ENCODE measurements around the gene MEFV.
"Not testable (repeated sequence)": the region's sequence is repeated elsewhere in the genome, so short reads cannot be mapped to it uniquely, and the experiment has no call there.

The MEFV gene, protein sequence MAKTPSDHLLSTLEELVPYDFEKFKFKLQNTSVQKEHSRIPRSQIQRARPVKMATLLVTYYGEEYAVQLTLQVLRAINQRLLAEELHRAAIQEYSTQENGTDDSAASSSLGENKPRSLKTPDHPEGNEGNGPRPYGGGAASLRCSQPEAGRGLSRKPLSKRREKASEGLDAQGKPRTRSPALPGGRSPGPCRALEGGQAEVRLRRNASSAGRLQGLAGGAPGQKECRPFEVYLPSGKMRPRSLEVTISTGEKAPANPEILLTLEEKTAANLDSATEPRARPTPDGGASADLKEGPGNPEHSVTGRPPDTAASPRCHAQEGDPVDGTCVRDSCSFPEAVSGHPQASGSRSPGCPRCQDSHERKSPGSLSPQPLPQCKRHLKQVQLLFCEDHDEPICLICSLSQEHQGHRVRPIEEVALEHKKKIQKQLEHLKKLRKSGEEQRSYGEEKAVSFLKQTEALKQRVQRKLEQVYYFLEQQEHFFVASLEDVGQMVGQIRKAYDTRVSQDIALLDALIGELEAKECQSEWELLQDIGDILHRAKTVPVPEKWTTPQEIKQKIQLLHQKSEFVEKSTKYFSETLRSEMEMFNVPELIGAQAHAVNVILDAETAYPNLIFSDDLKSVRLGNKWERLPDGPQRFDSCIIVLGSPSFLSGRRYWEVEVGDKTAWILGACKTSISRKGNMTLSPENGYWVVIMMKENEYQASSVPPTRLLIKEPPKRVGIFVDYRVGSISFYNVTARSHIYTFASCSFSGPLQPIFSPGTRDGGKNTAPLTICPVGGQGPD

DNA sequence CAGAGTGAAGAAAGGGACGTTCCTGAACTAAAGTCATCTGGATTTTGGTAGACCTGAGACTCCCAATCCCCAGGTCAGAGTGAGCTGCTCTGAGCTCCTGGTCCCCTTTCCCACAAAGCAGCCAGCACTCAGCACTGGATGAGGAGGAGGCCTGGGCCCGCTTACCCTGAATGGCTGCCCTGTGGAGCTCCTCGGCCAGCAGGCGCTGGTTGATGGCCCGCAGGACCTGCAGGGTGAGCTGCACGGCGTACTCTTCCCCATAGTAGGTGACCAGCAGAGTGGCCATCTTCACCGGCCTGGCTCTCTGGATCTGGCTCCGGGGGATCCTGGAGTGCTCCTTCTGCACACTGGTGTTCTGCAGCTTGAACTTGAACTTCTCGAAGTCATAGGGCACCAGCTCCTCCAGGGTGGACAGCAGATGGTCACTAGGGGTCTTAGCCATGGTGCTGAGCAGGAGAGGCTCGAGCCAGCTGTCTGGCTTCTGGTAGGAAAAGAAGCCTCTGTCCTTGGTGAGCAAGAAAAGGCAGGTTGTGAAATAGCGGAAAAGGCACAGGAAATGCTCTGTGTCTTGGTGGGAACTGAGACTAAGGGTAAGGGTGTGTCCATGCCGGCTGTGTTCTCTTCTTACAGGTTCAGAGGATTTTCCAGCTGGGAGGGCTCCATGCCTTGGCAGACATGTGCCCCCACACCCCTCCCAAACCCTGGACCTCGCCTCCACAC, at the start of gene MEFV:
MEFV (minus strand) TSS at position 488 of the 720 bp plus-strand sequence; CDS start at position 442, 46 bp downstream.
- DNase-seq (ENCODE audit: low read depth): no peak

- no peak for DNase-seq (ENCODE audit: low read depth)
These were observed 49.6 kb upstream of the MEFV start for GRCh38 chr16:3306078-3306477.

DNA sequence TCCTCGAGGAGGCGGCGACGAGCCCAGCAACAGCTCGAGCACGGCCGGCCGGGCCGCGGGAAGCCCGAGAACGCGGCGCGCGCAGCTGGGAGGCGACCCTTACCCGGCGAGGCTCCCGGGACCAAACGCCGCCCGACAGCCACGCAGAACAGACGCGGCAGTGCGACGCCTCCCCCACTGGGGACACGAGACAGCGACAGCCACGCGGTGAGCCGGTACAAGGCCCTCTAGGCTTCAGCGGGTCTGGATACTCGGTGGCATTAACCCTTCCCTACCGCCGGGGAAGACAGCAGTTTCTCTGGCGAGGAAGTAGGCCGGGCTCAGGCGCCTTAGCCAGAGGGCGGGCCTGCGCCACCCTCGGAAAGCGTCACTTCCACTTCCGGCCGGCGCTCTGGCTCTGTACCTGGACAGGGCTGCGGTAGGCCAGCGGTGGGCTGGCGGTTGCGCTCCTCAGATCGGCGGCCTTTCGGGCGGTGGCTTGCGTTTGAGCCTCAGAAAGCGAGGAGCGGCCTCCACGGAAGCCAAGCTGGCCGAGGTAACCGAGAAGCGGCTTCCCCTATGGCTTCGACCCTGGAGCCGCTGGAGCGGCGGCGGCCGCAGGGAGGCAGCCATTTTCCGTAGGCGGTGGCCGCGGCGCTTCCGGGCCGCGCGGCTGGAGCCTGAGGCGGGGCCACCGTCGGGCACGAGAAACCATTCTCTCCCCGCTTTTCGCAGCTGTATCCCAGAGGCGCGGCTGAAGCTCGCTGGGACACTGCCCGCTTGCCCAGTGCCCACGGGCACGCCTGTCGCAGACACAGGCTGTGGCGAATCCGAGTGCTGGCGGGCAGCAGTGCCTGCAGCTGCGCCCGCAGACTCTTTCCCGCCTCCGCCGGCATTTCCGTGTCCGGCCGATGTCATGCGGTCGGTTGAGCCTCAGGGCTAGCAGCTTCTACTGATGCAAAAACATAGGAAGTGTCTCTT, 49.0 kb upstream of the MEFV start, which contains the start of the genes TIGD7 and ZNF75A:
TIGD7 (minus strand) TSS at position 322 of the 960 bp plus-strand sequence. CDS start 4,816 bp downstream, outside the sequence.
ZNF75A (plus strand) TSS at position 389 of the 960 bp plus-strand sequence. CDS start 2,932 bp downstream, outside the sequence.
- DNase-seq (ENCODE audit: low read depth): peak; percentile 75

DNA sequence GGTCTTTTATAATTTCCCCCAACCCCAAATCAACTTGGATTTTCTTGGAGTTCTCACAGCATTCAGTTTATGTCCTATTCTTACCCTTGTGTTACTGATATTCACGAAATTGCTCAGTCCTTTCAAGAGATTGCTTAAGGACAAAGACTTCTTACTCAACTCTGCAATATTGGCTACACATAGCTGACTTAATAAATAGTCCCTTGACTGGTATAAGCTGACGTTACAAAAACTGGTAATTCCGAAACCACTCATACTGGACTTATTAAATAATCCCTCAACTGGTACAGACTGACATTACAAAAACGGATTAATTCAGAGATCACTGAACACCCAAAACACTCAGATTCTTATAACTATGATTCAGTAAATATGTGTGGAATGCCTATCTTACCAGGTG, 47.9 kb upstream of the MEFV start:
- DNase-seq (ENCODE audit: low read depth): no peak

- no peak for DNase-seq (ENCODE audit: low read depth)
These were observed 39.4 kb upstream of the MEFV start for GRCh38 chr16:3295783-3296182.

DNA sequence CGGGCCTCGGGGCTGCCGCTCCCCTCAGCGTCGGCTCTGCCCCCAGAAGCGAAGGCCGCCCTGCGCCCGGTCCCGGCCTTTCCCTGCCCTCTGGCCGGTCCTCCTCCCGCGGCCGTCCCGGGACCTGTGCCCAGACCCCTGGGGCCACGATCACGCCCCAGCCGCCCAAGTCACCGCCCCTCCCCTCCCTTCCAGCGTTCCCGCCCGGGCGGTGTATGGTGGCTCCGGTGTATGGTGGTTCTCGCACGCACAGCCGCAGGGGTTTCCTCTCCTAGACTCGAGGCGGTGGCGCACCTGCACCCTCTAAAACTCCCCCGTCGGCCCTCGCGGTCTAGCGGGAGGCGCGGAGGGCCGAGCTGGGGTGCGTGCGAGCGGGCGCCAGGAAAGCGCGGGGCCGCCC, 38.8 kb upstream of the MEFV start:
- DNase-seq (ENCODE audit: low read depth): no peak

DNA sequence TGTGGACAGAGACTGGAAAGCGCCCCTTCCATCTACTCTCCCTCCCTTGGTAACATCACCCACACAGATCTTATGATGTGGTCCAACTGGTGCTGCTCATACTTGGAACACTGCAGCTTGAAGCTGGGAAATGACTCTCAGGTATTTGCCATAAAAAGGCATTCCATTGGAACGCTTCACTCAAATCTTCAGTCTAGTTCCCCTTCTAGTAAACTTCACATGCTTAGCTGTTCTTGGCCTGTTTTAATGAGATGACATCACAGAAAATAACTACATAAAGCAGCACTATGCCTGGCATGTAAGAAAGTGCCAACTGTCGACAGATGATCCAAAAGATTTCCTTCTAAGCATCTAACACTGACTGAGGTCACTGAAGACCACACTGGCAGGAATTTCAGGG, 36.2 kb upstream of the MEFV start:
- DNase-seq (ENCODE audit: low read depth): no peak

DNA sequence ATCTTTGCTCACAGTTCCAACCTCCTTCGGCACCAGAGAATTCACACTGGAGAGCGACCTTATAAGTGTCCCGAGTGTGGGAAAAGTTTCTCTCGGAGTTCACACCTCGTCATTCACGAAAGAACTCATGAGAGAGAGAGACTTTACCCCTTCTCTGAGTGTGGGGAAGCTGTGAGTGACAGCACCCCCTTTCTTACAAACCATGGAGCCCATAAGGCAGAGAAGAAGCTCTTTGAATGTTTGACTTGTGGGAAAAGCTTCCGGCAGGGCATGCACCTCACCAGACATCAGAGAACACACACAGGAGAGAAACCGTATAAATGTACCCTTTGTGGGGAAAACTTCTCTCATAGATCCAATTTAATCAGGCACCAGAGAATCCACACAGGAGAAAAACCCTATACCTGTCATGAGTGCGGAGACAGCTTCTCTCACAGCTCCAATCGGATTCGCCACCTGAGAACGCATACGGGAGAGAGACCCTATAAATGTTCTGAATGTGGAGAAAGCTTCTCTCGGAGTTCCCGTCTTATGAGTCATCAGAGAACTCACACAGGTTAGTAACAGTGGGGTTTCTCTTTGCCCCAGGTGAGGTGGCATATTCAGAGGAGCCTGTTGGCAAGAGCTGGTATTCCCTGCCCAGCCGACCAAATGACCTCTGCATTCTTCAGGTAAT, 33.7 kb upstream of the MEFV start:
- no peak for DNase-seq (ENCODE audit: low read depth)

DNA sequence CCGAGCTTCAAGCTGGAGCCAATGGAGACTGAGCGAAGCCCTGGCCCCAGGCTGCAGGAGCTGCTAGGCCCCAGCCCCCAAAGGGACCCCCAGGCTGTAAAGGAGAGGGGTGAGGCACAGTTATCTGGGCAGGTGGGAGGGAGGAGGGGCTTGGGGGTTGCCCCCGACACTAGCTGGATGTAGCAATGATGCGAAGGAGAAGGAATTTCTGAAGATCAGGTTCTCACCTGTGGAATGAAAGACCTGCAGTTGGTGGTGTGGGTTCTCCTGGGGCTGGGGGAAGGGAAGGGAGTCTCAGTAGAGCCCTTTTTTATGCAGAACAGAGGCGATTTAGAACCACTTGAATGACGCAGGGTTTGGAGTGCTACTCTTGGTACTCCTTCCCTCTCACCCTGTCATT, 28.7 kb upstream of the MEFV start:
- no peak for DNase-seq (ENCODE audit: low read depth)

DNA sequence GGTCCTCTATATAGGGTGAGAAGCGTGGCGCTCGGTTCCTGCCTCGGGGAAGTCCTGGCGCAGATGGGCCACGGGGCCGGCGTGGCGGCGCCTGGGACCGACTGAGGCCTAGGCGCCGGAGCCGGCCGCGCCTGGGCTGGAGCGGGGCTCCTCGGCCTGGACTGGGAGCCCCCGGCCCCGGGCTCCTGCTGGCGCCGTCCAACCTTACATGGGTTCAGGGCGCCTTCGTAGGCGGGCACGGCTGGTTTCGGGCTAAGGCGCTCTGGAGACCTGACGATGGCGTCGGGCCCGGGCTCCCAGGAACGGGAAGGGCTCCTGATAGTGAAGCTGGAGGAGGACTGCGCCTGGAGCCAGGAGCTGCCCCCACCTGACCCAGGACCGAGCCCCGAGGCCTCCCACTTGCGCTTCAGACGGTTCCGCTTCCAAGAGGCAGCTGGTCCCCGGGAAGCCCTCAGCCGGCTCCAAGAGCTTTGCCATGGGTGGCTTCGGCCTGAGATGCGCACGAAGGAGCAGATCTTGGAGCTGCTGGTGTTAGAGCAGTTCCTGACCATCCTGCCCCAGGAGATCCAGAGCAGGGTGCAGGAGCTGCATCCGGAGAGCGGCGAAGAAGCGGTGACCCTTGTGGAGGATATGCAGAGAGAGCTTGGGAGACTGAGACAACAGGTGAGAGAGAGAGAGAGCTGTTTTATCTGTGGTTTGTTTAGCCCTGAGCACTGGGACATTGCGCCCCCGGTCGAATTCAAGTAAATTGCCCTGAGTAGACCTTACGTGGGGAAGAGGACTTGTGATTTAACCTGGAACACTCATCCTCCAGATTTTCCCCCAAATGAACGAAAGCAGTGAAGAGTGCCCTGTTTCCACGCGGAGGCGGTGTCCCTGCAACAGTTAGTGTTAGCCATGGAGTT, 27.4 kb upstream of the MEFV start:
- no peak for DNase-seq (ENCODE audit: low read depth)

GRCh38 chr16:3282730-3283542, 26.5 kb upstream of the MEFV start, which contains the start of gene ZNF263:
TSS of gene ZNF263 (plus strand) at chr16:3283491. CDS start at chr16:3283819, 328 bp downstream.
- DNase-seq (ENCODE audit: low read depth): peak; percentile 87

- DNase-seq (ENCODE audit: low read depth): no peak
These were observed 25.8 kb upstream of the MEFV start for GRCh38 chr16:3282103-3282729.

- no peak for DNase-seq (ENCODE audit: low read depth)
These were observed 24.9 kb upstream of the MEFV start for GRCh38 chr16:3281222-3281820.

DNA sequence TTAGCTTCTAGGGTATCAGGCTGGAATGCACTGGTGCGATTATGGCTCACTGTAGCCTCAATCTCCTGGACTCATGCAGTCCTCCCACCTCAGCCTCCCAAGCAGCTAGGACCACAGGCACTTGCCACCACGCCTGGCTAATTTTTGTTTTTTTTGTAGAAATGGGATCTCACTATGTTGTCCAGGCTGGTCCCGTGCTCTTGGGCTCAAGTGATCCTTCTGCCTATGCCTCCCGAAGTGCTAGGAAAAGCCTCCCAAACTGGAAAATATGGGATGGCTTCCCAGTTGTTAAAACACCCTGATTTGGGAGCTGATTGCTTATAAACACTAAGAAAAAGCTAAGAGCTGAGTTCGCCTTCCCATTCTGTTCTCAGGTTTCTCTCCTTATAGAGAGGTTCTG, 20.2 kb upstream of the MEFV start:
- DNase-seq (ENCODE audit: low read depth): no peak

GRCh38 chr16:3274947-3275346, 18.5 kb upstream of the MEFV start:
- DNase-seq (ENCODE audit: low read depth): no peak

- no peak for DNase-seq (ENCODE audit: low read depth)
These were observed 18.1 kb upstream of the MEFV start for GRCh38 chr16:3274490-3274889.

- DNase-seq (ENCODE audit: low read depth): not testable (repeated sequence)
These were observed 14.8 kb upstream of the MEFV start for GRCh38 chr16:3271281-3271680.

DNA sequence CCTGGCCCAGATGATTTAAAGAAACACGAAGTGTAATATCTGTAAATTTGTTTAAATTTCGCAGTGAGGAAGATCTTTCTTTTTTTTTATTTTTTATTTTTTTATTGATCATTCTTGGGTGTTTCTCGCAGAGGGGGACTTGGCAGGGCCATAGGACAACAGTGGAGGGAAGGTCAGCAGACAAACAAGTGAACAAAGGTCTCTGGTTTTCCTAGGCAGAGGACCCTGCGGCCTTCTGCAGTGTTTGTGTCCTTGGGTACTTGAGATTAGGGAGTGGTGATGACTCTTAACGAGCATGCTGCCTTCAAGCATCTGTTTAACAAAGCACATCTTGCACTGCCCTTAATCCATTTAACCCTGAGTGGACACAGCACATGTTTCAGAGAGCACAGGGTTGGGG, 14.3 kb upstream of the MEFV start:
- DNase-seq (ENCODE audit: low read depth): not testable (repeated sequence)
